Stimulated activated CD4-positive, alpha-beta T cell treated with anti-CD3 and anti-CD28 coated beads, Interleukin-15, amount 100 ng/mL, for 48 hours (primary cell): ENCODE measurements around the gene SP100.
"Not testable (repeated sequence)": the region's sequence is repeated elsewhere in the genome, so short reads cannot be mapped to it uniquely, and the experiment has no call there.

Source experiments
- DNase-seq, 2 donors: peaks; one replicate each; pipeline ENCODE4 v3.0.0-alpha.2; 2020; ENCODE audit warnings: low read depth in 2 of 2

The SP100 gene

DNA sequence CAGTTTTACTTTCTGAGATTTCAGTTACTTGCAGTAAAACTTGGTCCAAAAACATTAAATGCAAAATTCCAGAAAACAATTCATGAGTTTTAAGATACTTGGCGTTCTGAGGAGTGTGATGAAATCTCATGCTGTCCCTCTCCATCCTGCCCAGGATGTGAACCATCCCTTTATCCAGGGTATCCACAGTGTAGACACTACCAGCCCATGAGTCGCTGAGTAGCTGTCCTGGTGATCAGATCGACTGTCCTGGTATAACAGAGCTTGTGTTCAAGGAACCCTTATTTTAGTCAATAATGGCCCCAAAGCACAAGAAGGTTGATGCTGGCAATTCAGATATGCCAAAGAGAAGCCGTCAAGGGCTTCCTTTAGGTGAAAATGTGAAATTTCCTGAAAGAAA, 3.2 kb downstream of the SP100 start:
- no peak for DNase-seq

DNA sequence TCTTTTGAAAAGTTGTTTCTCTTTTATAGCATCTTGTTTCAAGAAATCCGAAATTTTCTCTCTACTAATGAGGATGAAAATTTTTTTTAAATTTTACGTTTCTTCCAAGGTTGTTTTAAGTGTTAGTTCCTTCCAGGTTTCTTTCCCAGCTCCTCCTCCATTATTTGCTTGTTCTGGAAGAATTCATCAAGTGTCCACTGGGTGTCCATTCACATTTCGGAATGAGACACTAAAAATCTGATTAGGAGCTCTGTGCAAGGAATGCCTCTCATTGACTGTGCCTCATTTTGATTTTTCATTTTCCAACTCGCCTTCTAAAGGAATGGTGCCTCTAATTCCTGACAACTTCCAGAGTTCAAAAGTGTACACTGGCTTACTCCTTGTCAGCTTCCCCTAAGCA, 6.1 kb downstream of the SP100 start:
- DNase-seq, result no peak

DNA sequence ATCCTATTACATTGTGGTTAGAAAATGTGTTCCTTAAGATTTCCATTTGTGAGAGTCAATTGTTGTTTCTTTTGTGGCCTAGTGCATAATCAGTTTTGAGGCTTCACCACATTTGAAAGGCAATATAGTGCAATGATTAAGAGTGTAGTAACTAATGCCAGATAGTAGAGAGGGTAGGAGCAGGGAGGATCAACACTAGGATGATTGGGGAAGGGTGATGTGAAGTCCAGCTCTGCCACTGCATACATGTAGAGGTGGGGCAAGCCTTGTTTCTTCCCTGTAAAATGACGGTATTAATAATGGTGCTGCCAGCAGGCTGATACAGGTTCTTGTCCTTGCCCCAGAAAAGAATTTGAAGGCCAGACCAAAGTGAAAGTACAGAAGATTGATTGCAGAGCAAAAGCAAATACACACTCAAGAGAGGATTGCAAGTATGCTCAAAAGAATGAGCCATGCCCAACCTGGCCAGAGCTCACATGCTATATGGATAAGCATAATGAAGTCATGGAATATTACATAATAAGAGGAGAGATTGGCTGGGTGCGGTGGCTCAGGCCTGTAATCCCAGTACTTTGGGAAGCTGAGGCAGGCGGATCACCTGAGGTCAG, 8.0 kb downstream of the SP100 start:
- no peak for DNase-seq

DNA sequence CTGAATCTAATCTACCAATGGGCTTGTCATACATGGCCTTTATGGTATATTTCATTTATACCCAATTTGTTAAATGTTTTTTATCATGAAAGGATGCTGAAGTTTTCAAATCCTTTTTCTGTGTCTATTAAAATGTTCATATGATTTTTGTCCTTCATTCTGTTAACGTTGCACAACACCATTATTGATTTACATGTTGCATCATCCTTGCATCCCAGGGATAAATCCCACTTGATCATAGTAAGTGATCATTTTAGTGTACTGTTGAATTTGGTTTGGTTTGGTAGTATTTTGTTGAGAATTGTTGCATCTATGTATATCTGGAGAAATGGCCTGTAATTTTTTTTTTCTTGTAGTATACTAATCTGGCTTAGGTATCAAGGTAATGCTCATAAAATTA, 9.4 kb downstream of the SP100 start:
- DNase-seq, result no peak

DNA sequence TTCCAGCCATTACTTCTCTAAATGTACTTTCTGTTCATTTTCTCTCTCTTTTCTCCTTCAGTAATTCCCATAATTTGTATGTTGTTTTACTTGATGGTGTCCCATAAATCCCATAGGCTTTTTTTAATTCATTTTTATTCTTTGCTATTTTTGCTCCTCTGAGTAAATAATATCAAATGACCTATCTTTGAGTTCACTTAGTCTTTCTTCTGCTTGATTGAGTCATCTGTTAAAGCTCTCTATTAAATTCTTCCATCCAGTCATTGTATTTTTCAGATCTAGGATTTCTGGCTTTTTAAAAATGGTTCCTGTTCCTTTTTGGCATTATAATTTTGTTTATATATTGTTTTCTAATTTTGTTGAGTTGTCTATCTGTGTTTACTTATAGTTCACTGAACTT, 13.5 kb downstream of the SP100 start:
- no peak for DNase-seq

DNA sequence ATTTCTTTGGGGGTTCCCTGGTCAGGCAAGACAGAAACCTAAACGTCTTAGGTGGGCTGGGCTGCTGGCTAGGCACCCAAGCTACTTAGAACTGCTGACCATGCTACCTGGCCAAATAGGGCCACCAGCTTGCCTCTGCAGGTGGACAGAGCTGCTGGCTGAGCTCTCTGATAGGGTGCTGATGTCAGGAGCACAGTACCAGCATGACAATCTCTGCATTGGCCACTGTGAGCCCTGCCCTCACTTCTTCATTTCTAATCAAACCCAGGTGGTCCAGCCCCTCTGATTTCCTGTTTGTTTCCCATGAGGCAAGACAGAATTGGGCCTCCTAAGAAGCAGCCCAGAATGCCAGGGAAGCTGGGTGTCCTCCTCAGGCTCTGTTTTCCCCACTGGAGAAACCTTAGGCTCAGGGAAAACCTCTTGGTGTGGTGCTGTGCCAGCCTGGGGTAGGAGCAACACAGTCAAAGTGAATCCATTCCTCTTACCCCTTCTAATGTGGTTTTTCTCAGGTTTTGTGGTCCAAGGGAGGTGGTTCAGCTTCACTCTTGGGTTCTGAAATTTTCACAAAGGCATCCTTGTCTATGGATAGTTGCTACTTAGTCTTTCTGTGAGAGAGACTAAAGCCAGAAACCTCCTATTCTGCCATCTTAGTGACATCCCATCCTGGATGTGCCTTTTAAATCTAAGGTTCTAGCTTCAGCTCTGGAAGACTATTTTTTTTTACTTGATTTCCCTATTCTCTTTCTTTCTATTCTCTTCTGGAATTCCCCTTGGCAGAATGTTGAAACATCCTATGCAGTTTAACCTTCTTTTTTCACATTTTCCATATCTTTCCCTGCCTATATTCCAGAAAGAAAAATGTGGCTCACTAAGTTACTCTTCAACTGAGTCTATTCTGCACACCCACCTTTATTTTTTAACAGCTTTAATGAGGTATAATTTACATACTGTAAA, 15.2 kb downstream of the SP100 start:
- no peak for DNase-seq

DNA sequence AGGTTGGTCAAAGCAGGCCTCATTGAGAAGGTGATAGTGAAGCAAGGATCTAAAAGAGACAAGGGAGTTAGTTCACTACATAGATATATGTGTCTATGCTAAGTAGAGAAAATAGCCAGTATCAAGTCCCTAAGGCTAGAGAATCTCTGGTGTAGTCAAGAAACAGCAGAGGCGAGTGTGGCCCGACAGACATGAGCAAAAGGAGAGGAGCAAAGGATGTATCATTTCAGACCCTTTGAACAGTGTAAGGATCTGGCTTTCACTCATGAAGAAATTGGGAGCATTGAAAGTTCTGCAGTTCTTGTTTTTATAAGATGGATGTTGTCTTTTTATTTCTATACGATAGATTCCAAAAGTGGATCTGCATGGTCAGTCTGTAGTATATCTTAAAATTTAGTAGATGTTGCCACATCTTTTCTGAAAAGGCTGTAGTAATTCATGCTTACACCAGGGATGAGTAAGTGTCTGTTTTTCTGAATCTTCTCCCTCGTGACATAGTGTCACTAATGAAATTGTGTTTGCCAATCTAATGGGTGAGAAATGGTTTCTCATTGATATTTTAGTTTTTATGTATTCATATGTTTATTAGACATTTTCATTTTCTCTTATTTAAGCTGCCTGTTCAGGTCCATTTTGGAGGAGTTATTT, 18.8 kb downstream of the SP100 start:
- DNase-seq, result no peak

DNA sequence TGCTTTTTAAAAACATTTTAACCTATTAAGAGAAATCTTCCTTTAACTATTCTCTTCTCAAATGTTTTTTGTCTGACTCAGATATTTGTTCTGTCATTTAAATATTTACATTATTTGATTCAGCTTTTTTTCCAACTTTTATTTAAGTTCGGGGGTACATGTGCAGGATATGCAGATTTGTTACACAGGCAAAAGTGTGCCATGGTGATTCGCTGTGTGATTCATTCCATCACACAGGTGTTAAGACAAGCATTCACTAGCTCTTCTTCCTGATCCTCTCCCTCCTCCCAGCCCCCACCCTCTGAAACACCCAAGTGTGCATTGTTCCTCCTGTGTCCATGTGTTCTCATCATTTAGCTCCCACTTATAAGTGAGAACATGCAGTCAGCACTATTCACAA, 19.4 kb downstream of the SP100 start:
- no peak for DNase-seq

DNA sequence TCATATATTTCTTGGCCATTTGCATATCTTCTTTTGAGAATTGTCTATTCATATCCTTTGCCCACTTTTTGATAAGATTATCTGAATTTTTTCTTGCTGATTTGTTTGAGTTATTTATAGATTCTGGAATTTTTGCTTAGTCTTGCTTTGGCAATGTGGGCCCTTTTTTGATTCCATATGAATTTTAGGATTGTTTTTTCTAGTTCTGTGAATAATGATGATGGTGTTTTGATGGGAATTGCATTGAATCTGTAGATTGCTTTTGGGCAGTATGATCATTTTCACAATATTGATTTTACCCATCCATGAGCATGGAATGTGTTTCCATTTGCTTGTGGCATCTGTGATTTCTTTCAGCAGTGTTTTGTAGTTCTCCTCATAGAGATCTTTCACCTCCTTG, 23.1 kb downstream of the SP100 start:
- DNase-seq, result not testable (repeated sequence)

DNA sequence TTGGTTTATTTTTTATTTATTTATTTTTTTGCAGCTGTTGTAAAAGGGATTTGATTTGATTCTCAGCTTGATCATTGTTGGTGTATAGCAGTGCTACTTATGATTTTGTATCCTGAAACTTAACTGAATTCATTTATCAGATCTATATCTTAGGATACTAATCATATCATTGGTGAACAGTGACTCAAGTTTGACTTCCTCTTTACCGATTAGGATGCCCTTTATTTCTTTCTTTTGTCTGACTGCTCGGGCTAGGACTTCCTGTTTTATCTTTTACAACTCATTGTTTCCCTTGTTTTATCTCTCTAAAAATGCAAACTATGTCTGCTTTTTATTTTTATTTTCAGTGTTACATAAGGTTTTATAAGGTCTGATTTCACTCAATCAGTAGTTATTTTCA, 23.6 kb downstream of the SP100 start:
- DNase-seq, result no peak

DNA sequence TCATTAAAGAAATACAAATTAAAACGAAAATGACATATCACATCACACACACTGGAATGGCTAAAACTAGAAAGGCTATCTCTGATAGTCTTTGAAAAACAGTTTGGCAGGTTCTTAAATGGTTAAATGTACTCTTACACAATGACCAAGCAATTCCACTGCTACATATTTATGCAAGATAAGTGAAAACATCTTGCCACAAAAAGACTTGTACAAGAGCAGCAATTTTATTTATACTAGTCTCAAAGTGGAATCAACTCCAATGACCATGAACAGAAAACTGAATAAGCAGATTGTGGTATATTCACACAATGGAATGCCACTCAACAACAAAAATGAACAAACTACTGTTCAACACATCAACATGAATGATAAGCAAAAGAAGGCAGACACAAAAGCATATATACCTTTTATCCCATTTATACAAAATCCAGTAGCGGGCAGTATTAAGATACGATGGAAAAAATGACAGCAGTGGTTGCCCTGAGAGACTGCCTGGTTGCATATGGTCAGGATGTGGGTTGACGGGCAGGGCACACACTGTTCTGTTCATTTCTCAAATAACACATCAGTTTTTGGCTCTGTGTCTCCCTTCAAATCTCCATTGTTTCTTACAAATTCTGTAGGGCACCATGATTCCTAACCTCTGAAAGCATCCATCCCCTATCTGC, 25.4 kb downstream of the SP100 start:
- DNase-seq, result peak in 1 of 2 donors; percentile 26

DNA sequence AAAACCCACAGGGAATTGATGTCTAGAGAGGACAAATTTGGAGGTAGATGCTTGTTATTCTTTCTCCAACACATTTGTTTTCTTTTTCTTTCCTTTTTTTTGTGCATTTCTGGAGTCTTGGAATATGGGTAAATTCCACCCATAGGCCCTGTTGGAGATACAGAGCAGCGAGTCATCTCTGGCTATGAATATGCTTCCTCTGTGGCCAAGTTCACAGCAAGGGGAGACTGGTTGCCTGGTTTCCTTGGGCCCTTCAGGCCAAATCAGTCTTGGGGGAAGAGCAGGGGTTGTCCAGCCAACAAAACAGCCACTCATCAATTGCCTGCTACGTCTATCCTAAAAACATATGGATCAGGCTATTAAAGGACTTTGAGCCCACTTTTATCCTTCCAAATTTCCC, 27.5 kb downstream of the SP100 start:
- no peak for DNase-seq

DNA sequence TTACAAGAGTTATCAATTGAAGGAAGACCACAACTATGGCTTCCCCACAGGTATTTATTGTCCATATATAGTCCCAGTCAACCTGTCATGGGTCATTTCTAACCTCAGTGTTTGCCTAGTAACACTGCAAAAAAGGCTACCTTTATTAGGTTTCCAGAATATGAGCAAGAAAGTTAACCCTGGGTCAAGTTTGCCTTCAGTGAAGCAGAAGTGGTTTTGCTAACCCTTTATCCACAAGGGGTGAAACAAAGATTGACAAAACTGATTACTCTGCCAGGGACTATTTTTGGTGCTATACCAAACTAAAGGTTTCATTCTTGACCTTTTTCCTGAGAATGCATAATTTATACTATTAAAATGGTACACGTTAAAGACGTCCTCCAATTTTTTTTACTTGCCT, 28.8 kb downstream of the SP100 start:
- DNase-seq, result no peak

DNA sequence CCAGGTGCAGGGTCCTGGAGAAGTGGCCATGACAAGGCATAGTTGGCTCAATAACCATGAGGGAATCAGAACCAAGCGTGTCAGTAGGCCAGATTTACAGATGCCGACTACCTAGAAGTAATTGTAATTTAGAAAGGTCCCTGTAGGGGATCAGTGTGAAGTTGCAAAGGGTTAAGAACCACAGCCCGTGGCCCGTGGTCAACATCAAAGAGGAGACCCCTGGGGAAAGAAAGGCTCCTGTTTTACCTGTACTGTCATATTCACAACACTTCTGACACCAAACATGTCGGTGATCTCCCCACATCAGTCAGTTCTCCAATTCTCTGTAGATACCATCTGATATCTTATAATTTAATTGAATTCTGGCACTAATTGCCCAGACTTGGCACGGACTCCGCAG, 31.0 kb downstream of the SP100 start:
- no peak for DNase-seq

DNA sequence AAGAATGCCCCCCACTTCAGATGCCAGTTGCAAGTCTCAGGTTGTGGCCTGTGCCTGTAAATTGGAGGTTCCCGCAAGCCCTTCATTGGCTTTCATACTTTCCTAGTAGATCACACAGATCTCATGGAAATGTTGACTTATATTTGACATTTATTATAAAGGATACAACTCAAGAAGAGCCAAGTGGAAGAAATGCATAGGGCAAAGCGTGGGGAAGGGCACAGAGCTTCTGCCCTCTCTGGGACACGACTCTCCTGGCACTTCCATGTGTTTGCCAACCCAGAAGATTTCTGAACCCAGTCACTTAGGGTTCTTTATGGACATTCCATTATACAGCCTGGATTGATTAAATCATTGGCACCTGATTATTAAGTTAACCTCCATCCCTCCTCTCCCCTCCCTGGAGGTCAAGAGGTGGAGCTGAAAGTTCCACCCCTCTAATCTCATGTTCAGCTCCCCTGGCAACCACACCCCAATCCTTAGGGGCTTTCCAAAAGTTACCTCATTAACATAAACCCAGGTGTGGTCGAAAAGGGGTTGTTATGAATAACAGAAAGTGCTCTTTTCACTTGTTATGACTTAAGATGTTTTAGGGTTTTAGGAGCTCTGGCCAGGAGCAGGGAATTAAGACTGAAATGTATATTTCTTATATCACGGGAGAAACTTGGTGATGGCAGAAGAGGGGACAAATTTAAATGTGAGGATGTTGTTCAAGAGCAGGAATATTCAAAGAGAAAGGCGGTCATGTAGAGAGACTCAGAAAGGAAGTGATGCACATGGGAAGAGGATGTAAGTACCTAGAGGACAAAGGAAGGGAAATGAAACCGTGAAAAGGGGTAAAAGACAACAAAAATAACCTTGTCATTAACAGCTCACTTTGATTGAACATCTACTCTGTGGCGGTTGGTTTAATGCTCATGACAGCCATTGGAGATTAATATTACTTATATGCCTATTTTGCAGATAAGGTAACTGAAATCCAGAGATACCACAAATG, 31.8 kb downstream of the SP100 start:
- peak in 1 of 2 donors; percentile 22 for DNase-seq

DNA sequence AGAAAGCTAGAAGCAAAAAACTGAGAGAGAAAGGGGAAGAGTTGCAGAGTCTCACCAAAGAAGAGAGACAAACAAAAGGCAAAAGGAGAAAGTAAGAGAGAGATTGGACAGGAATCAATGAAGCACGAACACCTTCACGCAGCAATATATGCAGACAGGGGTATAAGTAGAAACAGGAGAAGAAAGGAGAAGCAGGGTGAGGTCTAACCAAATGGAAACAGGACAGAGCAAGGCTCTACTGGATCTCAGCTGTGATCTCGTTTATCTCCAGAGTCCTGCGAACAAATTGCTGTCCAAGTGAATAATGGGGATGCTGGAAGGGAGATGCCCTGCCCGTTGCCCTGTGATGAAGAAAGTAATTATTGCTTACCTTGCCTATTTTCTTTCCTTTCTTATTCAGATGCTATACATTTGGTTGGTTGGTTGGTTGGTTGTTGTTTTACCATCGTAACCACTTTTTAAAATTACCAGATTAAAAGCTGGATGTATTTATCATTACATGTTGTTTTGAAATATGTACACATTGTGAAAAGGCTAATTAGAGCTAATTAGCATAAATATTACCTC, 34.0 kb downstream of the SP100 start:
- no peak for DNase-seq

DNA sequence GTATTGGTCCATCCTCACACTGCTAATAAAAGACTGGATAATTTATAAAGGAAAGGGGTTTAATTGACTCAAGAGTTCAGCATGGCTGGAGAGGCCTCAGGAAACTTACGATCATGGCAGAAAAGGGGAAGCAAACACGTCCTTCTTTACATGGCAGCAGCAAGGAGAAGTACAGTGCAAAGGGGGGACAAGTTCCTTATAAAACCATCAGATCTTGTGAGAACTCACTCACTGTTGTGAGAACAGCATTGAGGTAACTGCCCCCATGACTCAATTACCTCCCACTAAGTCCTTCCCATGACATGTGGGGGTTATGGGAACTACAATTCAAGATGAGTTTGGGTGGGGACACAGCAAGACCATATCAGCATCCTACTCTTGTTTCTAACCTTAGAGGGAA, 37.0 kb downstream of the SP100 start:
- DNase-seq, result no peak

DNA sequence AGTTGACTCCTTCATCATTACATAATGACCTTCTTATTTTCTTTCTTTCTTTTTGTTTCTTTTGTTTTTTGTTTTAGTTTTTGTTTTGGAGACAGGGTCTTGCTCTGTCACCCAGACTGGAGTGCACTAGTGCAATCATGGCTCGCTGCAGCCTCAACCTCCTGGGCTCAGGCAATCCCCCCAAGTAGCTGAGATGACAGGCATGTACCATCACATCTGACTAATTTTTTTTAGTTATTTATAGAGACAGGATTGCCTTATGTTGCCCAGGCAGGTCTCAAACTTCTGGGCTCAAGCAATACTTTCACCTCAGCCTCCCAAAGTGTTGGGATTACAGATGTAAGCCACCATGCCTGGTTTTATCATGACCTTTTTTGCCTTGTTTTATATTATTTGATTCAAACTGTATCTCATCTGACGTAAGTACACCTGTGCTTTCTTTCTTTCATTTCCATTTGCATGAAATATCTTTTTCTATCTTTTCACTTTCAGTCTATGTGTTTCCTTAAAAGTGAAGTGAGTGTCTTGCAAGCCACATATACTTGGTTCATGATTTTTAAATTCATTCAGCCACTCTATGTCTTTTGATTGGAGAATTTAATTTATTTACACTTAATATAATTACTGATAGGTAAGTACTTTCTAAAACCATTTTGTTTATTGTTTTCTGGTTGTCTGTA, 39.1 kb downstream of the SP100 start:
- DNase-seq, result no peak

DNA sequence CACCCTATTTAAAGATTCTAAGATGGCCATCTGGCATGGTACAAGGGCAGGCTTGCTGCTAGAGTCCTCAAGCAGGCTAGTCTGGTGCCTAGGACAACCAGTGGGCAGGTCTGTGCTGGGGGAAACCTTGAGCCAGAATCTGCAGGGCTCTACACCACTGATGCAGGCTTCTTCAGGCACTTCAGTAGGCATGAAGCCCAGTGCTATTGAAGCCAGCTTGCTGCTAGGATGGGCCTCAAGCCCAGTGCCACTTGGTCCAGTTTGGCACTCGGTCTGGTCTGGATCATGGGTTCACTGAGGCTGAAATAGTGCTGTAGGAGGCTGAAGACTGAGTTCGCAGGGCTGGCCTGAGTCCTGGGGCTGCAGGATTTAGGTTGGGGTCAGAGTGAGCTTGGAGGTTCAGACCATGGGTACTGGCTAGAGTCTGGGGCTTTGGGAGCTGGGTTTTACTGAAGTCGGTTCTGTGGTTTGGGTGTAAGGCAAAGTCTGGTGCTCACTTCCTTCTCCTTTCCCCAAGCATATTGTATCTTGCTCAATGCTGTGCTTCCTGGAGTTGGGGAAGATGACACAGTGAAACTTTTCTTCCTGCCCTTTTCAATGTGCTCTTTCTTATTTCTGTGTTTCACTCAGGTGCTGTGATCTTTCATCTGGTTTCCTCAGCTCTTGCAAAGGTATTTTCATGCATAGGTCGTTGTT, 41.2 kb downstream of the SP100 start:
- DNase-seq, result no peak

DNA sequence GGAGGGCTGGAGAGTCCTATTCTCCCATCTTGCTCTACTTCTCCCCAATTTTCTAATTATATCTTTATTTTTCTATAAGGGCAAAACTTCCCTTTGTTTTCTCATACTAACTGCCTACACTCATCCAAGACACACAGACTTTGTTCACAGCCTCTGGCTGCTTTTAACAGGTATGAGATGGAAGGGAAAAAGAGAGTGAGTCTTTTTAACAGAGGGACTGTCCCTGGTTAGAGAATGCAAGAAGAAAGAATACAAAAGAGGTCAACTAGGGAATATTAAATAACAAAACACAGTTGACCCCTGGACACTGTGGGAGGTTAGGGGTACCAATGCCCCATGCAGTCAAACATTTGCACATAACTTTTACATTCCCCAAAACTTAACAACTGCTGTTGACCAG, 41.8 kb downstream of the SP100 start:
- DNase-seq, result no peak
